ENCODE measurements around the gene UBAC2.

The UBAC2 gene

GRCh38 chr13:99192480-99192879, 8.2 kb upstream of the UBAC2 start:
- H3K4me3 ChIP-seq (ENCODE audit: low read depth, low read length): no peak overlapping the region
- no peak for DNase-seq (ENCODE audit: low read depth)
- TF ChIP-seq CTCF (conservative IDR thresholded peaks at IDR 0.05; ENCODE audit: low read depth, low read length): no peak

- no peak for DNase-seq (ENCODE audit: low read depth)
- TF ChIP-seq CTCF (conservative IDR thresholded peaks at IDR 0.05; ENCODE audit: low read depth, low read length): no peak
- no peak overlapping the region for H3K4me3 ChIP-seq (ENCODE audit: low read depth, low read length)
These were observed 7.5 kb upstream of the UBAC2 start for GRCh38 chr13:99193152-99193551.

- DNase-seq (ENCODE audit: low read depth): peak; percentile 30
- no peak overlapping the region for H3K4me3 ChIP-seq (ENCODE audit: low read depth, low read length)
- peak; percentile 41 for TF ChIP-seq CTCF (conservative IDR thresholded peaks at IDR 0.05; ENCODE audit: low read depth, low read length)
These were observed 4.1 kb upstream of the UBAC2 start for GRCh38 chr13:99196466-99197116.

- TF ChIP-seq CTCF (conservative IDR thresholded peaks at IDR 0.05; ENCODE audit: low read depth, low read length): no peak
- DNase-seq (ENCODE audit: low read depth): no peak
- no peak overlapping the region for H3K4me3 ChIP-seq (ENCODE audit: low read depth, low read length)
These were observed 3.5 kb upstream of the UBAC2 start for GRCh38 chr13:99197117-99197651.

GRCh38 chr13:99199541-99200431, 868 bp upstream of the UBAC2 start:
- H3K4me3 ChIP-seq (ENCODE audit: low read depth, low read length): peak overlapping the region; percentile 98
- no peak for TF ChIP-seq CTCF (conservative IDR thresholded peaks at IDR 0.05; ENCODE audit: low read depth, low read length)
- peak; percentile 24 for DNase-seq (ENCODE audit: low read depth)

GRCh38 chr13:99203601-99204579, 3.2 kb downstream of the UBAC2 start:
- H3K4me3 ChIP-seq (ENCODE audit: low read depth, low read length): no peak overlapping the region

More at GRCh38 chr13:99203601-99204579, 3.2 kb downstream of the UBAC2 start:
- TF ChIP-seq CTCF (conservative IDR thresholded peaks at IDR 0.05; ENCODE audit: low read depth, low read length): no peak
- DNase-seq (ENCODE audit: low read depth): no peak
